ENCODE data around the gene ARCN1. TPM values are rescaled to one million over a fixed set of nuclear protein-coding genes. Genes with fewer than 3 reads are reported as not detected.

ARCN1 gene
- total RNA-seq, 1 experiment from 2014 or later: 330 TPM

- Mint-ChIP-seq H3K27me3 (ENCODE audit: insufficient read depth, unreplicated experiment) (no peaks in the 10 kb centered on the region), H3K4me3 (ENCODE audit: unreplicated experiment) (no peak overlapping the region), H3K36me3 (ENCODE audit: insufficient read depth, unreplicated experiment) (peaks cover 7% of the 10 kb centered on the region), H3K4me1 (ENCODE audit: low read depth, unreplicated experiment) (peaks cover 6% of the 10 kb centered on the region), H3K27ac (ENCODE audit: unreplicated experiment) (no peak overlapping the region), H3K9me3 (ENCODE audit: unreplicated experiment) (no peaks in the 10 kb centered on the region)
- Histone ChIP-seq H3K4me1 (0 out of 2 replicates have a peak, but pooled peaks cover 3% of the 10 kb centered on the region), H3K36me3 (ENCODE audit: control insufficient read depth, insufficient read depth, low read length) (no peaks in the 10 kb centered on the region), H3K4me3 (ENCODE audit: low read depth, low read length) (no peak overlapping the region), H3K27me3 (replicated peaks; ENCODE audit: control insufficient read depth, insufficient read depth, low read length) (no peaks in the 10 kb centered on the region), H3K9me3 (no peaks in the 10 kb centered on the region)
- CTCF ChIA-PET: interaction anchor here (0.6 to 4.0 kb wide), 7 partner anchors 15 to 387 kb away, joined by 3 to 21 read pairs (median 4); partner anchors contain the start of gene PHLDB1
- no peak for DNase-seq
- POLR2A ChIA-PET: interaction anchor here (1.9 kb wide), 1 partner anchor 16 kb away, joined by 9 read pairs; no protein-coding TSS in a partner anchor
- intact Hi-C loops (cut with micrococcal nuclease; ENCODE audit: unreplicated experiment): no loop called here
- TF ChIP-seq CTCF (IDR thresholded peaks at IDR 0.05; ENCODE audit: insufficient read depth in 1 of 2, low read depth in 1 of 2, low read length in 1 of 2, severe bottlenecking in 1 of 2, unreplicated experiment in 1 of 2): no peak
- BruUV-seq (replicated peaks): no TSS peak
Measured at GRCh38 chr11:118636569-118637290, 64.5 kb downstream of the ARCN1 start.

GRCh38 chr11:118638726-118639125, 66.5 kb downstream of the ARCN1 start:
- no peaks in the 10 kb centered on the region for H3K9me3 Mint-ChIP-seq (ENCODE audit: unreplicated experiment)
- no peak overlapping the region for H3K27ac Mint-ChIP-seq (ENCODE audit: unreplicated experiment)
- no peaks in the 10 kb centered on the region for H3K9me3 ChIP-seq
- no peaks in the 10 kb centered on the region for H3K27me3 ChIP-seq (replicated peaks; ENCODE audit: control insufficient read depth, insufficient read depth, low read length)
- no peak for DNase-seq
- no peaks in the 10 kb centered on the region for H3K27me3 Mint-ChIP-seq (ENCODE audit: insufficient read depth, unreplicated experiment)
- BruUV-seq (replicated peaks): no TSS peak
- TF ChIP-seq CTCF (IDR thresholded peaks at IDR 0.05; ENCODE audit: insufficient read depth in 1 of 2, low read depth in 1 of 2, low read length in 1 of 2, severe bottlenecking in 1 of 2, unreplicated experiment in 1 of 2): no peak
- H3K4me1 Mint-ChIP-seq (ENCODE audit: low read depth, unreplicated experiment): peaks cover 6% of the 10 kb centered on the region
- ChIA-PET POLR2A (no interaction called here), CTCF (interaction anchor here (0.6 kb wide), 1 partner anchor 204 kb away, joined by 3 read pairs; no protein-coding TSS in a partner anchor)
- H3K4me3 Mint-ChIP-seq (ENCODE audit: unreplicated experiment): no peak overlapping the region
- 0 out of 2 replicates have a peak, but pooled peaks cover 2% of the 10 kb centered on the region for H3K36me3 ChIP-seq (ENCODE audit: control insufficient read depth, insufficient read depth, low read length)
- H3K4me1 ChIP-seq: 0 out of 2 replicates have a peak, but pooled peaks cover 3% of the 10 kb centered on the region
- no peak overlapping the region for H3K4me3 ChIP-seq (ENCODE audit: low read depth, low read length)
- intact Hi-C loops (cut with micrococcal nuclease; ENCODE audit: unreplicated experiment): no loop called here
- peaks cover 4% of the 10 kb centered on the region for H3K36me3 Mint-ChIP-seq (ENCODE audit: insufficient read depth, unreplicated experiment)

- Mint-ChIP-seq H3K36me3 (ENCODE audit: insufficient read depth, unreplicated experiment) (peaks cover 12% of the 10 kb centered on the region), H3K4me1 (ENCODE audit: low read depth, unreplicated experiment) (no peaks in the 10 kb centered on the region), H3K9me3 (ENCODE audit: unreplicated experiment) (no peaks in the 10 kb centered on the region), H3K27me3 (ENCODE audit: insufficient read depth, unreplicated experiment) (no peaks in the 10 kb centered on the region), H3K27ac (ENCODE audit: unreplicated experiment) (no peak overlapping the region), H3K4me3 (ENCODE audit: unreplicated experiment) (no peak overlapping the region)
- POLR2A ChIA-PET: interaction anchor here (0.6 kb wide), 1 partner anchor 11 kb away, joined by 3 read pairs; no protein-coding TSS in a partner anchor
- intact Hi-C loops (cut with micrococcal nuclease; ENCODE audit: unreplicated experiment): loop anchor here (1.0 kb wide), 2 partner anchors 33 to 45 kb away; partner anchors contain the start of gene PHLDB1
- peaks cover 7% of the 10 kb centered on the region; the same call in 1 of the 2 replicates for H3K36me3 ChIP-seq (ENCODE audit: control insufficient read depth, insufficient read depth, low read length)
- no peaks in the 10 kb centered on the region for H3K27me3 ChIP-seq (replicated peaks; ENCODE audit: control insufficient read depth, insufficient read depth, low read length)
- CTCF ChIA-PET: interaction anchor here (0.8 to 1.0 kb wide), 2 partner anchors 19 to 47 kb away, joined by 3 to 7 read pairs; no protein-coding TSS in a partner anchor
- DNase-seq: no peak
- H3K4me3 ChIP-seq (ENCODE audit: low read depth, low read length): no peak overlapping the region
- TF ChIP-seq CTCF (IDR thresholded peaks at IDR 0.05; ENCODE audit: insufficient read depth in 1 of 2, low read depth in 1 of 2, low read length in 1 of 2, severe bottlenecking in 1 of 2, unreplicated experiment in 1 of 2): no peak
- BruUV-seq (replicated peaks): no TSS peak
- H3K4me1 ChIP-seq: no peaks in the 10 kb centered on the region
- no peaks in the 10 kb centered on the region for H3K9me3 ChIP-seq
Measured at GRCh38 chr11:118639899-118640298, 67.7 kb downstream of the ARCN1 start.

All from Caco-2 (cell line).